Hepatocyte (in vitro differentiated cells): ENCODE results near the gene NR6A1.

Source experiments
- CTCF ChIP-seq: fragments of 200-600 bp; sonication (generic); IDR thresholded peaks from 2 replicates; pipeline ENCODE4 v1.5.1; 2016; ENCODE audit warnings: antibody characterized with exemption, mild to moderate bottlenecking; ENCODE audit not compliant: poor library complexity
- EZH2phosphoT487 ChIP-seq: fragments of 200-600 bp; sonication (generic); IDR thresholded peaks from one replicate; pipeline ENCODE4 v1.6.1; 2018; ENCODE audit warnings: antibody characterized with exemption, mild to moderate bottlenecking, low read depth, moderate library complexity; ENCODE audit not compliant: unreplicated experiment, severe bottlenecking

GRCh38 chr9:124624735-124624992 is 146.4 kb downstream of the NR6A1 start:
- TF ChIP-seq CTCF (no peak), EZH2phosphoT487 (no peak)
